Measurements from ENCODE around the gene CREBBP.

CREBBP gene

GRCh38 chr16:3759736-3760135 lies 120.8 kb downstream of the CREBBP start:
- DNase-seq: no peak

GRCh38 chr16:3756113-3756512 lies 124.4 kb downstream of the CREBBP start:
- no peak for DNase-seq

GRCh38 chr16:3755249-3755648 lies 125.3 kb downstream of the CREBBP start:
- DNase-seq: peak; percentile 20

GRCh38 chr16:3754772-3755171 lies 125.7 kb downstream of the CREBBP start:
- DNase-seq: no peak

- peak; percentile 1 for DNase-seq
These were observed 126.3 kb downstream of the CREBBP start for GRCh38 chr16:3754081-3754703.

GRCh38 chr16:3752984-3753383 lies 127.5 kb downstream of the CREBBP start:
- DNase-seq: no peak

- no peak for DNase-seq
These were observed 128.6 kb downstream of the CREBBP start for GRCh38 chr16:3751878-3752277.

- DNase-seq: no peak
These were observed 132.2 kb downstream of the CREBBP start for GRCh38 chr16:3748307-3748706.

GRCh38 chr16:3745751-3746355 lies 134.7 kb downstream of the CREBBP start:
- DNase-seq: no peak

- no peak for DNase-seq
These were observed 136.5 kb downstream of the CREBBP start for GRCh38 chr16:3744018-3744417.

GRCh38 chr16:3740934-3741333 lies 139.6 kb downstream of the CREBBP start:
- DNase-seq: no peak

GRCh38 chr16:3740186-3740585 lies 140.3 kb downstream of the CREBBP start:
- no peak for DNase-seq

GRCh38 chr16:3739636-3740035 lies 140.9 kb downstream of the CREBBP start:
- no peak for DNase-seq

GRCh38 chr16:3738541-3738940 lies 142.0 kb downstream of the CREBBP start:
- no peak for DNase-seq

- DNase-seq: no peak
These were observed 142.4 kb downstream of the CREBBP start for GRCh38 chr16:3738128-3738527.

GRCh38 chr16:3737181-3737580 lies 143.3 kb downstream of the CREBBP start:
- no peak for DNase-seq

GRCh38 chr16:3736116-3736515 lies 144.4 kb downstream of the CREBBP start:
- no peak for DNase-seq

GRCh38 chr16:3735541-3735940 lies 145.0 kb downstream of the CREBBP start:
- no peak for DNase-seq

- DNase-seq: no peak
These were observed 145.7 kb downstream of the CREBBP start for GRCh38 chr16:3734758-3735221.

GRCh38 chr16:3734084-3734757 lies 146.3 kb downstream of the CREBBP start:
- DNase-seq: no peak

GRCh38 chr16:3732171-3732570 lies 148.3 kb downstream of the CREBBP start:
- DNase-seq: no peak

GRCh38 chr16:3731126-3731935 lies 149.2 kb downstream of the CREBBP start:
- no peak for DNase-seq
